A549 (cell line): ENCODE data around the gene VCX3B.

Experiments used
- CEBPB ChIP-seq, 2 experiments: fragments of >200 bp in 1 of 2; sonication (Bioruptor Twin) in 1 of 2; formaldehyde crosslinking in 1 of 2; IDR thresholded peaks; 2 replicates each; pipeline ENCODE4 v1.6.1; 2012 to 2016
- CHD2 ChIP-seq: fragments of 150-350 bp; IDR thresholded peaks from 2 replicates; pipeline ENCODE4 v1.6.1; 2014; ENCODE audit warnings: low read length; ENCODE audit not compliant: partially characterized antibody
- ELK1 ChIP-seq: fragments of 150-350 bp; IDR thresholded peaks from 2 replicates; pipeline ENCODE4 v1.6.1; 2014; ENCODE audit warnings: low read depth, mild to moderate bottlenecking, low read length
- EP300 ChIP-seq, 2 experiments: fragments of >200 bp; sonication (Bioruptor Twin); formaldehyde crosslinking; IDR thresholded peaks; 2 replicates in 1 of 2; 3 replicates in 1 of 2; pipeline ENCODE4 v1.6.1; 2016 to 2017
- HDAC2 ChIP-seq: fragments of 200-600 bp; sonication (generic); IDR thresholded peaks from 2 replicates; pipeline ENCODE4 v1.6.1; 2016
- HES2 ChIP-seq: fragments of >200 bp; sonication (Bioruptor Twin); formaldehyde crosslinking; IDR thresholded peaks from 2 replicates; pipeline ENCODE4 v1.6.1; 2016
- JUN ChIP-seq, 2 experiments: fragments of >200 bp; sonication (Bioruptor Twin); formaldehyde crosslinking; IDR thresholded peaks; 2 replicates in 1 of 2; 3 replicates in 1 of 2; pipeline ENCODE4 v1.6.1; 2016 to 2017
- NPAS2 ChIP-seq: fragments of 250-450 bp; sonication (Bioruptor Pico); IDR thresholded peaks from 2 replicates; pipeline ENCODE4 v1.8.0; 2022; ENCODE audit warnings: mild to moderate bottlenecking, moderate library complexity, borderline replicate concordance
- POLR2A ChIP-seq: IDR thresholded peaks from 2 replicates; pipeline ENCODE4 v1.6.1; 2012; ENCODE audit warnings: mild to moderate bottlenecking, low read length
- RARB ChIP-seq: fragments of 250-450 bp; sonication (Bioruptor Pico); IDR thresholded peaks from 2 replicates; pipeline ENCODE4 v1.8.0; 2021; ENCODE audit warnings: mild to moderate bottlenecking, moderate library complexity
- RFX5 ChIP-seq: fragments of 450-650 bp; IDR thresholded peaks from 2 replicates; pipeline ENCODE4 v1.7.1; 2014; ENCODE audit warnings: antibody characterized with exemption, mild to moderate bottlenecking, moderate library complexity
- SMC3 ChIP-seq: fragments of >200 bp; sonication (Bioruptor Twin); formaldehyde crosslinking; IDR thresholded peaks from 3 replicates; pipeline ENCODE4 v1.6.1; 2018; ENCODE audit warnings: inconsistent platforms
- TF ChIP-seq, protein P1 (sequence below): fragments of >200 bp; sonication (Bioruptor Twin); formaldehyde crosslinking; IDR thresholded peaks from 3 replicates; pipeline ENCODE4 v1.5.1; 2016
- TF ChIP-seq, protein P2 (sequence below): fragments of 200-600 bp; sonication (generic); IDR thresholded peaks from 2 replicates; pipeline ENCODE4 v1.6.1; 2016; ENCODE audit warnings: antibody characterized with exemption, mild to moderate bottlenecking, moderate library complexity

GRCh38 chrX:8455557-8455956 lies 9.1 kb upstream of the VCX3B start:
- TF ChIP-seq CEBPB (IDR thresholded peaks at IDR 0.05) = no peak
- TF ChIP-seq JUN (IDR thresholded peaks at IDR 0.05) = no peak
- TF ChIP-seq, protein P1, sequence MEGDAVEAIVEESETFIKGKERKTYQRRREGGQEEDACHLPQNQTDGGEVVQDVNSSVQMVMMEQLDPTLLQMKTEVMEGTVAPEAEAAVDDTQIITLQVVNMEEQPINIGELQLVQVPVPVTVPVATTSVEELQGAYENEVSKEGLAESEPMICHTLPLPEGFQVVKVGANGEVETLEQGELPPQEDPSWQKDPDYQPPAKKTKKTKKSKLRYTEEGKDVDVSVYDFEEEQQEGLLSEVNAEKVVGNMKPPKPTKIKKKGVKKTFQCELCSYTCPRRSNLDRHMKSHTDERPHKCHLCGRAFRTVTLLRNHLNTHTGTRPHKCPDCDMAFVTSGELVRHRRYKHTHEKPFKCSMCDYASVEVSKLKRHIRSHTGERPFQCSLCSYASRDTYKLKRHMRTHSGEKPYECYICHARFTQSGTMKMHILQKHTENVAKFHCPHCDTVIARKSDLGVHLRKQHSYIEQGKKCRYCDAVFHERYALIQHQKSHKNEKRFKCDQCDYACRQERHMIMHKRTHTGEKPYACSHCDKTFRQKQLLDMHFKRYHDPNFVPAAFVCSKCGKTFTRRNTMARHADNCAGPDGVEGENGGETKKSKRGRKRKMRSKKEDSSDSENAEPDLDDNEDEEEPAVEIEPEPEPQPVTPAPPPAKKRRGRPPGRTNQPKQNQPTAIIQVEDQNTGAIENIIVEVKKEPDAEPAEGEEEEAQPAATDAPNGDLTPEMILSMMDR = no peak
- no peak for TF ChIP-seq EP300 (IDR thresholded peaks at IDR 0.05)
- no peak for TF ChIP-seq SMC3
- no peak for TF ChIP-seq CHD2
- TF ChIP-seq RFX5 = no peak
- no peak for TF ChIP-seq RARB (CRISPR knock-in tag)
- TF ChIP-seq, protein P2, sequence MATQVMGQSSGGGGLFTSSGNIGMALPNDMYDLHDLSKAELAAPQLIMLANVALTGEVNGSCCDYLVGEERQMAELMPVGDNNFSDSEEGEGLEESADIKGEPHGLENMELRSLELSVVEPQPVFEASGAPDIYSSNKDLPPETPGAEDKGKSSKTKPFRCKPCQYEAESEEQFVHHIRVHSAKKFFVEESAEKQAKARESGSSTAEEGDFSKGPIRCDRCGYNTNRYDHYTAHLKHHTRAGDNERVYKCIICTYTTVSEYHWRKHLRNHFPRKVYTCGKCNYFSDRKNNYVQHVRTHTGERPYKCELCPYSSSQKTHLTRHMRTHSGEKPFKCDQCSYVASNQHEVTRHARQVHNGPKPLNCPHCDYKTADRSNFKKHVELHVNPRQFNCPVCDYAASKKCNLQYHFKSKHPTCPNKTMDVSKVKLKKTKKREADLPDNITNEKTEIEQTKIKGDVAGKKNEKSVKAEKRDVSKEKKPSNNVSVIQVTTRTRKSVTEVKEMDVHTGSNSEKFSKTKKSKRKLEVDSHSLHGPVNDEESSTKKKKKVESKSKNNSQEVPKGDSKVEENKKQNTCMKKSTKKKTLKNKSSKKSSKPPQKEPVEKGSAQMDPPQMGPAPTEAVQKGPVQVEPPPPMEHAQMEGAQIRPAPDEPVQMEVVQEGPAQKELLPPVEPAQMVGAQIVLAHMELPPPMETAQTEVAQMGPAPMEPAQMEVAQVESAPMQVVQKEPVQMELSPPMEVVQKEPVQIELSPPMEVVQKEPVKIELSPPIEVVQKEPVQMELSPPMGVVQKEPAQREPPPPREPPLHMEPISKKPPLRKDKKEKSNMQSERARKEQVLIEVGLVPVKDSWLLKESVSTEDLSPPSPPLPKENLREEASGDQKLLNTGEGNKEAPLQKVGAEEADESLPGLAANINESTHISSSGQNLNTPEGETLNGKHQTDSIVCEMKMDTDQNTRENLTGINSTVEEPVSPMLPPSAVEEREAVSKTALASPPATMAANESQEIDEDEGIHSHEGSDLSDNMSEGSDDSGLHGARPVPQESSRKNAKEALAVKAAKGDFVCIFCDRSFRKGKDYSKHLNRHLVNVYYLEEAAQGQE = no peak
- TF ChIP-seq HES2 = no peak
- TF ChIP-seq POLR2A = no peak
- no peak for TF ChIP-seq NPAS2 (CRISPR knock-in tag)
- TF ChIP-seq ELK1 = no peak
- TF ChIP-seq HDAC2 = no peak
